ENCODE data around the gene KRT4.
"Not testable (repeated sequence)": the region's sequence is repeated elsewhere in the genome, so short reads cannot be mapped to it uniquely, and the experiment has no call there.

GRCh38 chr12:52856077-52856476 is 42.2 kb upstream of the KRT4 start:
- TF ChIP-seq, protein P1, sequence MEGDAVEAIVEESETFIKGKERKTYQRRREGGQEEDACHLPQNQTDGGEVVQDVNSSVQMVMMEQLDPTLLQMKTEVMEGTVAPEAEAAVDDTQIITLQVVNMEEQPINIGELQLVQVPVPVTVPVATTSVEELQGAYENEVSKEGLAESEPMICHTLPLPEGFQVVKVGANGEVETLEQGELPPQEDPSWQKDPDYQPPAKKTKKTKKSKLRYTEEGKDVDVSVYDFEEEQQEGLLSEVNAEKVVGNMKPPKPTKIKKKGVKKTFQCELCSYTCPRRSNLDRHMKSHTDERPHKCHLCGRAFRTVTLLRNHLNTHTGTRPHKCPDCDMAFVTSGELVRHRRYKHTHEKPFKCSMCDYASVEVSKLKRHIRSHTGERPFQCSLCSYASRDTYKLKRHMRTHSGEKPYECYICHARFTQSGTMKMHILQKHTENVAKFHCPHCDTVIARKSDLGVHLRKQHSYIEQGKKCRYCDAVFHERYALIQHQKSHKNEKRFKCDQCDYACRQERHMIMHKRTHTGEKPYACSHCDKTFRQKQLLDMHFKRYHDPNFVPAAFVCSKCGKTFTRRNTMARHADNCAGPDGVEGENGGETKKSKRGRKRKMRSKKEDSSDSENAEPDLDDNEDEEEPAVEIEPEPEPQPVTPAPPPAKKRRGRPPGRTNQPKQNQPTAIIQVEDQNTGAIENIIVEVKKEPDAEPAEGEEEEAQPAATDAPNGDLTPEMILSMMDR (IDR thresholded peaks at IDR 0.05; ENCODE audit: low read depth, low read length, poor library complexity, severe bottlenecking): not testable (repeated sequence)
- TF ChIP-seq EZH2phosphoT487 (IDR thresholded peaks at IDR 0.05; ENCODE audit: borderline replicate concordance, low read length): not testable (repeated sequence)
